GM18526 (cell line): ENCODE data around the gene LEFTY2.

Experiments
- POLR2A ChIP-seq: IDR thresholded peaks from 3 replicates; pipeline ENCODE4 v1.6.1; 2011; ENCODE audit not compliant: insufficient read length; ENCODE audit errors: extremely low read depth

The LEFTY2 gene

DNA sequence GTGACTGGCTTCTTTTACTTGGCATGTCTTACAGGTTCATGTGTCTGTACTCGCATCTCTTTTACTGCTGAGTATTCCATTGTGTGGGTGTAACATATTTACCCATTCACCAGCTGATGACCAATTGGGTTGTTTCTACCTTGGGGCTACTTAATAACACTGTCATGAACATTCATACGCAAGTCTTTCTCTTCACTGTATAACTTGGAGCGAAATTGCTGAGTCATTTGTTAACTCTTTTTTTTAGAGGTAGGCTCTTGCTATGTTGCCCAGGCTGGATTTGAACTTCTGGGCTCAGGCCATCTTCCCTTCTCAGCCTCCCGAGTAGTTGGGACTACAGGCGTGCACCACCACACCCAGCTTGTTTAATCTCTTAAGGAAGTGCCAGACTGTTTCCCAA is 23.5 kb downstream of the LEFTY2 start:
- TF ChIP-seq POLR2A: no peak

DNA sequence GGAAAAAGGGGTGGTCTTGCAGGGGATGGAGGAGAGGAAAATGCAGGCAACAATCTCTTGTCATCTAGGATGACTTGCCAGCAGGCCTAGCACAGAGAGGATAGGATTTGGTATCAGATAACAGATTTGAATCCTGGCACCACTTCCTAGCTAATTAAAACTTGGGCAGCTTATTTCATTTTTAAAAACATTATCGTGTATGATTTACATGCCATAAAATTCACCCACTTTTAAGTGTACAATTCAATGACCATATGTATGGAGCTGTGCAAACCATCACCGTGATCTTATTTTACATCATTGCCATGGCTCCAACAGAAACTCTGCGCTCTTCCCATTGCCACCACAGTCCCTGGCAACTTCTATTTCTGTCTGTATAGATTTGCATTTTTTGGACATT is 23.9 kb downstream of the LEFTY2 start:
- no peak for TF ChIP-seq POLR2A

DNA sequence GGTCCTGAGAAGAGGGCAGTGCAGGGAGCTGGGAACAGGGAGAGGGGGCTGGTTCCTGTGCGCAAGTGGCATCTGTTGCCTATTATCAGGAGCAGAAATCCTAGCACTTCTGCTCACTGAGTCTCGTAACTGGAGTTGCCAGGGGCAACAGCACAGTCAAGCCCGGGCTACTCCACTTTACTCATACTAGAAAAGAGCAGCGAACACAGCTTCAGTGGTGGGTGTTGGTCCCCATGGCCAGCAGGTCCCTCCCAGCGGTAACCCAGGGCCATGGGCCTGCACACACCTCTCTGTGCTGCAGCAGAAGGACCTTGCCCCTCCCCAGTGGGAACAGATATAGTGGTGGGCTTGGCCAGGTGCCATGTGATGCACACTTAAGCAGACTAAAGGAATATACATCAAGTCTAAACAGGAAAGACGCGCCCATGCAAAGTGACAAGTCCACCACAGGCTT is 25.5 kb downstream of the LEFTY2 start:
- no peak for TF ChIP-seq POLR2A

DNA sequence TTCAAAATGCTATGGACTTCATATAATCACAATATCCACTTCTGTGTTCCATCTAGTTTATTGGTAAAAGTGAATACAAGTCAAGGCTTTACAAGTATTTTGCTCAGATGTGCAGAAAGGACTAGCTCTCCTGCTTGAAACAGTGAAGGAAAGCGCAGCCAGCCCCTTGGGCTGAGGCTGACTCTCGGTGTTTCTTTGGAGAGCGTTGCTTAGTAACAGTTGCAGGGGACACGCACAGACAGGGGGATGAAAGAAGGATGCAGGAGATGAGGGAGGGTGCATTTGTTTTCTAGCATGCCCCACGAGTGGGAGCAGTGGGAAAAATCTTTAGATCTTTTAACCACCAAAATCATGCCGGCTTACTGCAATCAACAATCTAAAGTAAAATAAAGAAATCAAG is 26.1 kb downstream of the LEFTY2 start:
- no peak for TF ChIP-seq POLR2A

DNA sequence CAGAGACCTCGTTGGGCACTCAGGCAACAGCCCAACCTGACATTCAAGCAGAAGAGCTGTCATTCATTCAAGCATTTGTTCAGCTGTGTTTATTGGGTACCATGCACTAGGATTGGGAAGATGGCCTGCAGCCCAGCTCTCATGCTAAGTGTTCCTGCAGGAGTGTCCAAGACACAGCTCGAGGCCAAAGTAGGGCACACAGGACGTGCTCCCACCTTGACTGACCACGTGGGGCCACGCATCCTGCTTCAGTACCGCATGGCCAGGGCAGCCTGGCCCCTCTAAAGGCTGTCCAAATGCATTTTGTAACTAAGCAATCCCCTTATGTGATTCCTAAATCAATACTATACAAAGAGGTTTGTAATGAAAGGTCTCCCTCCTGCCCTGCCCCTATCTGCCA is 26.6 kb downstream of the LEFTY2 start:
- TF ChIP-seq POLR2A: no peak

DNA sequence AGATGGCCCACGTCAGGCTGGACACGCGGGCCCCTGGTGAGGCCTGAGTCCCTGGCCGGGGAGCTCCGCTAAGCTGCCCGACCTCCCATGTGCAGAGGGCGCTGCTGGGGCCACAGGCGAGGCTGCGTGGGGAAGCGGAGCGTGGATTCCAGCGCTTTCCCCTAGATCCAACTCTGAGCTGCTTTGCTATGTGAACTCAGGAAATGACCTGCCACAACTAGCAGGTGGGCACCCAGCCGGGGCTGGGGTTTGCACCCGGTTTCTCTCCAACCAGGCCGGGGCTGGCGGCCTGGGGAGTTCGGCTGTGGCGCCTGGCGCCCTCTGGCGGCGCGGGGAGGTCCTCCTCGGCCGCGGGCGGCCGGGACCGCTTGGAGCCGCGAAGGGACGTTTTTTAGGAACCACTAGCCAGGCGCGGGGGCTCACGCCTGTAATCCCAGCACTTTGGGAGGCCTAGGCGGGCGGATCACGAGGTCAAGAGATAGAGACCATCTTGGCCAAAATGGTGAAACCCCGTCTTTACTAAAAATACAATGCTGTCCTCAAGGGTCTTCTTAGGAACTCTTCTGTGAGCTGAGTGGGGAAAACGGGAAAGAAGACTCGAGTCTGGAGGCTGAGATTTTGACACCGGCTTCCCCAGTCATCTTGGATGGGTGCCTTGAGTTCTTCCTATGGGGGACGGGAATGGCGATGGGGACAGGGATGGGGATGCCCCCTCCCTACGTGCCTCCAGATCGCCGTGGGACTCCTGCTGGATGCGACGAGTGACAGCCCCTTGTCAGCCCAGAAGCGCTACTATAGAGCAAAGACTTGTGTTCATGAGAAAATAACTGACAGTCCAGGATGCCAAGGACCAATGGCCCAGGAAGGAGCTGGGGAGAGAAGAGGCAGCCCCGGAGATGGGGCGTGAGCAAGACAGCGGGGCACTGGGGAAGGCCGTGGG is 29.6 kb downstream of the LEFTY2 start:
- no peak for TF ChIP-seq POLR2A

DNA sequence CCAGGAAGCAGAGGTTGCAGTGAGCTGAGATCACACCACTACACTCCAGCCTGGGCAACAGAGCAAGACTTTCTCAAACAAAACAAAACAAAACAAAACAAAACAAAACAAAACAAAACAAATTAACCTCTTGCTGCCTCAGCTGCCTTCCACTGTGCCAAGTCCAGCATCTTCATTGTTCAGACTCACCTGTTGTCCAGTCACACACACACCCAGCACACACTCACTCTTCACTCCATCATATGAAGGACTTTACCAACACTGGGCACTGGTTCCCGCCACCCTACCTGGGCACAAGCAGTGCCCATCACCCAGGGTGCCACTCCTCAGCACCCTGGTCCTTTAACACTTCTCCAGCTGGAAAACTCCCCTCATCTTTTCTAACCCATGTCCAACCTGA is 31.5 kb downstream of the LEFTY2 start:
- TF ChIP-seq POLR2A: no peak

DNA sequence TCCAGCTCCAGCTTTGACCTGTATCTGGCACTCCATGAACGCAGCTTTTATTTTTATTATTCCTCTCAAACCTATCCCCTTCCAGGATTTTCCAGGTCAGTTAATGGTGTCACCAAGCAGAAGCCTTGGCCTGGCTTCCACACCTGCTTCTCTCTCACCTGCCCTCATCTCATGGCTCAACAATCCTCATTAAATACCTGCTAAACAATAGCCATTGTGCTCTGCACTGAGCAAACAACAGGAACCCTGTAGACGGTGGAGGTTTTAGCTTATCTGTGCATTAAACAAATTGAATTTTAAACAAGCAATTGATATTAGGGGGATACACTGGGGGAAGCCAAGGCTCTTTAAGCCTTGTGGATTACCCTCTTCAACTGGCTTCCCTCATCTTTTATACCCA is 32.2 kb downstream of the LEFTY2 start:
- no peak for TF ChIP-seq POLR2A

DNA sequence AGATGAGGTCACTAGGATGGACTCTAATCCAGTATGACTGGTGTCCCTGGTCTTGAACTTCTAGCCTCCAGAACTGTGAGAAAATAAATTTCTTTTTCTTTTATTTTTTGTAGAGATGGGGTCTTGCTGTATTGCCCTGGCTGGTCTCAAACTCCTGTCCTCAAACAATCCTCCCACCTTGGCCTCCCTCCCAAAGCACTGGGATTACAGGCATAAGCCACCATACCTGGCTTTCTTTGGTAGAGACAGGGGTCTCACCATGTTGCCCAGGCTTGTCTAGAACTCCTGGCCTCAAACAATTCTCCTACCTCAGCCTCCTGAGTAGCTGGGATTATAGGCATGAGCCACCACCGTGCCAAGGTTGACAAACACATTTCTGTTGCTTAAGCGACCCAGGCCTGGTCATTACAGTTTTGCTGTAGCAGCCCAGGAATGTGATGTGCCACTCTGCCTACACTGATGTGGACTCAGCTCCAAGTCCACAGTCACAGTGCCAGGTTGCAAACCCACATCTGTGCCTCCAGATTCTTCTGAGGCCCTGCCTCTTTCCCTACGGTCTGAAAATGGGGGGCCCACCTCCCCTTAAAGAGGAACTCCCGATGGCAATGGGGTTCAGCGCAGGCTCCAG is 32.9 kb downstream of the LEFTY2 start:
- no peak for TF ChIP-seq POLR2A

DNA sequence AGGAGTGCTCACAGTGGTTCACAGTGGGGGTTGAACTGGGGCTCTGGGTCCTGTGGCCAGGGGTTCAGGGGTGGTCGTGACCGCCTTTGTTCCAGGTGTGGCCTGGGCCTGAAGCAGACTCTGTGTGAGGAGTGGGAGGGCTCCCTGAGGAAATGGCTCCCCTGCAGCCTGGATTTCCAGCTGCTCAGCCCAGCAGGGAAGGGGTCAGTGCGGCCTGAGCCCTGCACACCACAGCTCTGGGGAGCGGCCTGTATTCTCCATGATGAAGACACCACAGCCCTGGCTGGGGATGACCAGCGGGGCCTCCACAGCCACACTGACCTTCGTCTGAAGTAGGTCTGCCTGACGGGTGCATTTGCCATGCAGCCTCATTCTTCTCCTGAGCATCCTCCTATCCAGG is 33.7 kb downstream of the LEFTY2 start:
- TF ChIP-seq POLR2A: no peak

DNA sequence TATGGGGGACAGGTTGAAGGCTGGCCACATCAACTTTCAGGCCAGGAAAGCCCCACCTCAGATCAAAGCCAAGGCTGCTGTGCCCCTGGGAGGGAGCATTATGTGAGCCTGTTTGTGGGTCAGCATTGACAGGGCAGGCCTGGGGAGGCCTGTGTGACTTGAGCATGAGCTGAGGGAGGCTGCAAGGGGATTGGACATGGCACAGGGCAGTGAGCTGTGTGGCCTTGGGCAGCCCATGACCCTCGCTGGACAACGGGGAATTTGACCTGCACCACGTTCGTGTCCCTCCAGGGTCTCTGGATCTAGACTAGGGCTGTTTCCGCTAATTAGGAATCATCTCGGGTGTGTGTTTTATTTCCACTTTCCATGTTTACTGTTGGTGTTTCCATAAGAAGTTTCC is 34.6 kb downstream of the LEFTY2 start:
- no peak for TF ChIP-seq POLR2A

DNA sequence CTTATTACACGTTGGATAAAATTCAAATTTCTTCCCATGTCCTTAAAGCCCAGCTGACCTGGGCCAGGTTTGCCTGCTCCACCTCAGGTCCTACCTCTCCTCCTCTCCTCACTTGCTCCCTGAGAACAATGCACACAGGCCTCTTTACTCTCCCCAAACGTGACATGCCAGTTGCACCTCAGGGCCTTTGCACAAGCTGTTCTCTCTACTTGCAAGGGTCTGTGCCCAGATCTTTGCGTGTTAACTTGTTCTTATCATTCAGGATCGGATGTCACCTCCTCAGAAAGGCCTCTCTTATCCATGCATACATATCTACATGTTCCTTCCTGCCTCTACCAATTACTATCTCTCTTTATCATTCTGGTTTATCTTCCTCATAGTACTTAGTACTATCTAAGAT is 37.4 kb downstream of the LEFTY2 start:
- no peak for TF ChIP-seq POLR2A

DNA sequence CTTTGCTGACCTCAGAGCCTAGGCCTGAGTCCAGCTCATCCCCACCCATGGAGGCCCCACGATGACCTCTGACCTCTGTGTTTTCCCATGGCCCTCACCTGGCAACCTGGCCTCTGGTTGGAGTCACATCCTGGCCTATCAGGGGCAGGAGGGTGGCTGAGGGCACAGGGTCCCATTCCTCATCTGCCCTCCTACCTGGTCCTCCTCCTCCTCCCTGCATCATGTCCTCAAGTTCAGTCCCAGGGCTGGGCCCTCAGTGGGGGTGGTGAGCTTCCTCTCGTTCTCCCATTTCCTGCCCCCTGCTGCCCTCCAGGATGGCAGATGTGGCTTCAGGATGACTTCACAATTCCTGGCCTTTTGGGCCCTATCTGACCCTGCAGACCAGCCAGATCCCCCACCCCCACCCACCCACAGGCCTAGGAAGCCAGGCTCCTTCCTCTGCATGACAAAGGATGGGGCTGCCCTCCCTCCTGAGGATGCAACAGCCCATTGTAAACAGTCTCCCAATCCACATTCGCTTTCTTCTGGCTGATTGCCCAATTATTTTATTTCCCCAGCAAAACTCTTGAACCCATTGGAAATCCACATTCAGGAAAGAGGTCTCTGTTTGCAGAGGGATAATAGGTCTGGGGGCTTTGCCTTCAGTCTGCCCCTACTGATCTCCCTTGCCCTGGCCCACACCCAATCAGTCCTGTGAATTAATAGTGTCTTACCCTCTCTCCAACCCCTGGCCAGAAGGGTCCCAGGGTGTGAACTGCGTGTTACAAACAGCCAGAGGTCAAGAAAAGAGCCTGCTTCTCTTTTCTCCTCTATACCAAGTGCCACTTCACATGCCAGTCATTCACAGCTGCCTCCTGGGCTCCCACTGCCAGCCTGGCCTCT is 41.7 kb downstream of the LEFTY2 start:
- no peak for TF ChIP-seq POLR2A

DNA sequence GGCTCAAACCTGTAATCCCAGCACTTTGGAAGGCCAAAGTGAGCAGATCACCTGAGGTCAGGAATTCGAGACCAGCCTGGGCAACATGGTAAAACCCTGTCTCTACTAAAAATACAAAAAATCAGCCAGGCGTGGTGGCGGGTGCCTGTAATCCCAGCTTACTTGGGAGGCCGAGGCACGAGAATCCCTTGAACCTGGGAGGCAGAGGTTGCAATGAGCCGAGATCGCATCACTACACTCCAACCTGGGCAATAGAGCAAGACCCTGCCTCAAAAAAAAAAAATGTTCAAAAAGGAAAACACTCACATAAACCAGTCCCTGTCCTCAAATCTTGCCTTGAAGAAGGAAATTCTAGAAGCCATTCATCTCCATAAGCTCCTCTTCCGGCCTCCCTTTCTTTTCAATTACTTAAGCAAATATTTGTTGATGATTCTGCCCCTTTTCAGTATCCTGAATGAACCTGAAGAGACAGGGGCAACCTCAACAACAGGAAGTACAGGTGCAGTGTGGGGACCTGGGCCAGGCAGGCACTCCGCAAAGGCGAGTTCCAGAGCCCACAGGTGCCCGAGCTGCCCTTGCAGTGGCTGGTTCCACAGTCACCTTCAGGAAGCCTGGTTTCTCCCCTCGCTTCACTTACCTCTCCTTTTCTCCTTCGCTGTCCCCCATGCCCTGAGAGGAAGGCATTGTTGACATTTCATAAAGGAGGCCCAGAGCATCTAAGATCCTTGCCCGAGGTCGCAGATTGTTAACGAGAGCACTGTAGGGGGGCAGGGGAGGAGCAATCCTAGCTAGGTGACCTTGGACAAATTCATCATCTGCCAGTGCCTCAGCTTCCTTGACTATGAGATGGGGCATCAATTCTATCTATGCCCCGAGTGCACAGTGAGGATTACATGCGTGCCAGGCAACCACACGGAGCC is 43.2 kb downstream of the LEFTY2 start:
- no peak for TF ChIP-seq POLR2A
